ENCODE results near the gene SEMA3D.

GRCh38 chr7:85070967-85071628 lies 115.8 kb downstream of the SEMA3D start:
- no peak for TF ChIP-seq CTCF (IDR thresholded peaks at IDR 0.05)
- no peak for TF ChIP-seq POLR2A (IDR thresholded peaks at IDR 0.05)

Data from esophagus squamous epithelium (tissue), 4 donors.